ENCODE measurements around the gene PAGE5. TPM values are rescaled to one million over a fixed set of nuclear protein-coding genes. Genes with fewer than 3 reads are reported as not detected.

Gene PAGE5, protein sequence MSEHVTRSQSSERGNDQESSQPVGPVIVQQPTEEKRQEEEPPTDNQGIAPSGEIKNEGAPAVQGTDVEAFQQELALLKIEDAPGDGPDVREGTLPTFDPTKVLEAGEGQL
- under 1 TPM in 1 of 6 donors, not detected in 5; 0.43 TPM for total RNA-seq

- DNase-seq (peak in 1 of 2 donors; percentile 20), ATAC-seq (ENCODE audit: low FRiP score in 2 of 2) (no peak)
- Histone ChIP-seq H3K4me1 (no peaks in the 10 kb centered on the region), H3K27me3 (no peaks in the 10 kb centered on the region), H3K4me3 (no peak within 1 kb of the TSS), H3K27ac (no peak within 1 kb of the TSS), H3K36me3 (no peaks in the 10 kb centered on the region), H3K9me3 (no peaks in the 10 kb centered on the region)
- 85 to 89% methylated on average over 30 of the region's 30 CpGs for WGBS, 2 donors
- TF ChIP-seq POLR2AphosphoS5 (IDR thresholded peaks at IDR 0.05) (no peak), POLR2A (IDR thresholded peaks at IDR 0.05) (no peak), CTCF (IDR thresholded peaks at IDR 0.05) (no peak), EP300 (IDR thresholded peaks at IDR 0.05) (no peak)
Observed at GRCh38 chrX:55220119-55220794, at the start of gene PAGE5. Gene PAGE5, plus strand, starts transcription at chrX:55220346. Its CDS starts 1,037 bp downstream, at chrX:55221383.

DNA sequence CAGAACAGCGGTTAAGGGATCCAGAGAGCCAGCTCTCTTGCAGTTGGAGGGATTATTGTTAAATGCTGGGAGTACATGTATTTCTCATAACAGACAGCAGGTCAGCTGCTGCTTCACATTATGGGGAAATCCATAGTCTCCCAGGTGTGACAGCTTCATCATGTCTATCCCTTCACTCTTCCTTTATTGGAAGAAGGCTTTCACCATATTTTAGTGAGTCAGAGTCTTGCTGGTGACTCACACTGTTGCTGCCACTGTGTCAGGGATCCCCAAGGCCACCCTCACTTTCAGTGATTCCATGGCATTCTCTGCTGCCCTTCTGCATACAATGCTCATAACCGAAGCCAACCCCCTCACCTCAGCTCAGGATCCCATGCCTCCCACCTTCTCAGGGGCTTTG lies 32.9 kb upstream of the PAGE5 start:
- no peaks in the 10 kb centered on the region for H3K4me1 ChIP-seq
- ATAC-seq (ENCODE audit: low FRiP score in 2 of 2) (no peak), DNase-seq (no peak)
- whole genome bisulfite sequencing, 2 donors = 85 to 93% methylated on average over 1 to 2 of the region's 2 CpGs
- no peaks in the 10 kb centered on the region for H3K27me3 ChIP-seq
- no peaks in the 10 kb centered on the region for H3K9me3 ChIP-seq
- no peak for TF ChIP-seq CTCF (IDR thresholded peaks at IDR 0.05)
- TF ChIP-seq POLR2A (IDR thresholded peaks at IDR 0.05) = no peak
- no peak for TF ChIP-seq POLR2AphosphoS5 (IDR thresholded peaks at IDR 0.05)
- TF ChIP-seq EP300 (IDR thresholded peaks at IDR 0.05) = no peak
- H3K36me3 ChIP-seq = no peaks in the 10 kb centered on the region
- H3K4me3 ChIP-seq = no peak overlapping the region
- no peak overlapping the region for H3K27ac ChIP-seq

DNA sequence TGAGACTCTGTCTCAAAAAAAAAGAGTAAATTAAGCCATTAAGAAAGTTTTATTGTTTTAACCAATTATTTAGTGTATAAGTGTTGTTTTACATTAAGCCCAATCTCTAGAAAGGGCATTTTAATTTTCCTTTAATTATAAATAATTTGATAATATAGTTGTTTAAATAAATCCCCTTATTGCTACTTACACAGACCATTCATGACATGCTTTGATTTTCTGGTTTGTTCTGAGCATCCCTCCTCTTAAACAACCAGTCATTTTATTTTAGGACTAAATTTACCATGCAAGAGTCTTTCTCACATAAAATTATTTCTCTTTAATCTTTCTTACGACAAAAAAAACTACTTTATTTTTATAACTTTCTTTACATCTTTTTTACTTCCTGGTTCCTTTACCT lies 23.5 kb upstream of the PAGE5 start:
- TF ChIP-seq POLR2AphosphoS5 (IDR thresholded peaks at IDR 0.05) = no peak
- no peak for TF ChIP-seq POLR2A (IDR thresholded peaks at IDR 0.05)
- no peak for TF ChIP-seq EP300 (IDR thresholded peaks at IDR 0.05)
- TF ChIP-seq CTCF (IDR thresholded peaks at IDR 0.05) = no peak
- WGBS, 2 donors = 0 to 92% methylated on average over 1 of the region's 1 CpG
- Histone ChIP-seq H3K9me3 (peaks cover 0 to 3% (median 0%) of the 10 kb centered on the region in 4 donors), H3K4me3 (no peak overlapping the region), H3K4me1 (no peaks in the 10 kb centered on the region), H3K27me3 (no peaks in the 10 kb centered on the region), H3K27ac (no peak overlapping the region), H3K36me3 (no peaks in the 10 kb centered on the region)
- ATAC-seq (ENCODE audit: low FRiP score in 2 of 2) (no peak), DNase-seq (no peak)

DNA sequence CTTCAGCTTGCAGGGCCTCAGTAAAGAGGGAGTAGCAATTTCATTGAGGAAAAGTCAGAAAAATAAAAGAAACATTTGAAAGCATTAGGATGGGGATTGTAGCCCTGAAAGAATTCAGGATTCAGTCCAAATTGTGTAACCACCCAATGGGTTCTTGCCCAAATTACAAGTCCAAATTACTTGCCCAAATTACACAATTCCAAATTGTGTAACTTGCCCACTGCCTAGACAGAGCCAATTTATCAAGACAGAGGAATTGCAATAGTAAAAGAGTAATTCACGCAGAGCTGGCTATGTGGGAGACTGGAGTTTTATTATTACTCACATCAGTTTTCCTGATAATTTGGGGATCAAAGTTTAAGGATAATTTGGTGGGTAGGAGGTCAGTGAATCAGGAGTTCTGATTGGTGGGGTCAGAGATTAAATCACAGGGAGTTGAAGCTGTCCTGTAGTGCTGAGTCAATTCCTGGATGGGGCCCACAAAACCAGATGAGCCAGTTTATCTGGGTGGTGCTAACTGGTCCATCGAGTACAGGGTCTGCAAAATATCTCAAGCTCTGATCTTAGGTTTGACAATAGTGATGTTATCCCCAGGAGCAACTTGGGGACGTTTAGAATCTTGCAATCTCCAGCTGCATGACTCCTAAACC lies 18.1 kb upstream of the PAGE5 start:
- no peaks in the 10 kb centered on the region for H3K27me3 ChIP-seq
- no peaks in the 10 kb centered on the region for H3K9me3 ChIP-seq
- DNase-seq (no peak), ATAC-seq (ENCODE audit: low FRiP score in 2 of 2) (peak in 1 of 2 donors; percentile 52)
- no peaks in the 10 kb centered on the region for H3K4me1 ChIP-seq
- H3K36me3 ChIP-seq = no peaks in the 10 kb centered on the region
- WGBS, 2 donors = 37 to 79% methylated on average over 2 to 3 of the region's 3 CpGs
- no peak overlapping the region for H3K4me3 ChIP-seq
- no peak for TF ChIP-seq POLR2A (IDR thresholded peaks at IDR 0.05)
- no peak for TF ChIP-seq EP300 (IDR thresholded peaks at IDR 0.05)
- H3K27ac ChIP-seq = no peak overlapping the region

- Histone ChIP-seq H3K27me3 (no peaks in the 10 kb centered on the region), H3K9me3 (no peaks in the 10 kb centered on the region), H3K4me3 (no peak overlapping the region), H3K27ac (no peak overlapping the region), H3K4me1 (no peaks in the 10 kb centered on the region), H3K36me3 (no peaks in the 10 kb centered on the region)
- TF ChIP-seq EP300 (IDR thresholded peaks at IDR 0.05) (no peak), CTCF (IDR thresholded peaks at IDR 0.05) (no peak), POLR2AphosphoS5 (IDR thresholded peaks at IDR 0.05) (no peak), POLR2A (IDR thresholded peaks at IDR 0.05) (no peak)
- no peak for ATAC-seq (ENCODE audit: low FRiP score in 2 of 2)
- no peak for DNase-seq
- 54 to 74% methylated on average over 3 to 6 of the region's 6 CpGs for WGBS, 2 donors
Observed at GRCh38 chrX:55206162-55206941, 13.8 kb upstream of the PAGE5 start.

All from upper lobe of left lung (tissue), 6 donors.